ENCODE results near the gene RGS19.

RGS19 gene

GRCh38 chr20:64047968-64048401 is 31.3 kb downstream of the RGS19 start:
- no peak for DNase-seq

GRCh38 chr20:64047046-64047389 is 32.3 kb downstream of the RGS19 start:
- no peak for DNase-seq

- peak; percentile 38 for DNase-seq
Measured at GRCh38 chr20:64045346-64046011, 33.8 kb downstream of the RGS19 start.

DNA sequence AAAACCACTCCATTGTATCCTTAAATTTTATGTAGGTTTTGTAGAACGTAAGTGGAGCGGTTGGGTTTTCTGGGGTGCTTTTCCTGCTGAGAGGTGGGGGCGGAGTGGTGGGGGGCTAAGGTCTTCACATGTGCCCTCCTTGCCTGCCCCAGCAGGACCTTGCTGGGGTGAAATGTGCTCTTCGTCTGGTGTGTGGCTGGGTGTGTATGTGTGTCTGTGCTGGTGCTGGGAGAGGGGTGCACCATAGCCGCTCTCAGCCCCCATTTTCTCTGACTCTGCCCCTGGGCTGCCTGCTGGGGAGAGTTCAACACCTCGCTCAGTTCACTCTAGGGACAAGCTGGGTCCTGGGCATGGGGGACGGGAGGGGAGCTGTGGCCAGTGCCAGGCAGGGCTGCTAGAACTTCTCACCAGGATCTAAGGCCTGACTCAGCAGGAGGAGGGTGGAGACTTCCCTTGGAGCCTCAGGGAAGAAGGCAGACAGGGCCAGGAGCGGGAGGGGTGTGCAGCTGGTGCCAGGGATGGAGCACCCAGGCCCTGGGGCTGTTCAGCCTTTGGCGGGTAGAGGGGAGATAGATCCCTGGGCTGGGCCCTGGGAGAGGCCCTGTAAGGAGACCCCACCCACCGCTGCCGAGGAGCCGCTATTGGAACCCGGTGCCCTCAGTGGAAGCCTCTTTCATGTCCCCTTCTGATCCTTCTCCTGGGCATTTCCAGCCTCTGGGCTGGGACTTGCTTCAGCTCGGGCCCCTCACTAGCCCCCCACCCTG is 34.7 kb downstream of the RGS19 start:
- DNase-seq = peak; percentile 41

GRCh38 chr20:64043768-64044167 is 35.5 kb downstream of the RGS19 start:
- no peak for DNase-seq

GRCh38 chr20:64042054-64042781 is 37.1 kb downstream of the RGS19 start:
- no peak for DNase-seq

DNA sequence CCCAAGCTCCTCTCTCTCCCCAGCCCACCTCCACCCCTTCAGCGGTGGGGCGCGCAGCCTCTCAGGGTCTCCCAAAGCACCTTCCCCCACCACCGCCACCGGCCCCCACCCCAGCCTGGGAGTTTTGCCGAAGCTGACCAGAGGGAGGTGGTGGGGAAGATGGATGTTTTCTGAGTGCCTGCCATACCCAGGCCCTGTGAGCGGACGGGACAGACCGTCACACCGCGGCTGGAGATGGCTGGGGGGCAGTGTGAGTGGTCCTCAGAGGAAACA is 37.6 kb downstream of the RGS19 start:
- no peak for DNase-seq

GRCh38 chr20:64041040-64041780 is 38.1 kb downstream of the RGS19 start:
- DNase-seq = peak; percentile 23

DNA sequence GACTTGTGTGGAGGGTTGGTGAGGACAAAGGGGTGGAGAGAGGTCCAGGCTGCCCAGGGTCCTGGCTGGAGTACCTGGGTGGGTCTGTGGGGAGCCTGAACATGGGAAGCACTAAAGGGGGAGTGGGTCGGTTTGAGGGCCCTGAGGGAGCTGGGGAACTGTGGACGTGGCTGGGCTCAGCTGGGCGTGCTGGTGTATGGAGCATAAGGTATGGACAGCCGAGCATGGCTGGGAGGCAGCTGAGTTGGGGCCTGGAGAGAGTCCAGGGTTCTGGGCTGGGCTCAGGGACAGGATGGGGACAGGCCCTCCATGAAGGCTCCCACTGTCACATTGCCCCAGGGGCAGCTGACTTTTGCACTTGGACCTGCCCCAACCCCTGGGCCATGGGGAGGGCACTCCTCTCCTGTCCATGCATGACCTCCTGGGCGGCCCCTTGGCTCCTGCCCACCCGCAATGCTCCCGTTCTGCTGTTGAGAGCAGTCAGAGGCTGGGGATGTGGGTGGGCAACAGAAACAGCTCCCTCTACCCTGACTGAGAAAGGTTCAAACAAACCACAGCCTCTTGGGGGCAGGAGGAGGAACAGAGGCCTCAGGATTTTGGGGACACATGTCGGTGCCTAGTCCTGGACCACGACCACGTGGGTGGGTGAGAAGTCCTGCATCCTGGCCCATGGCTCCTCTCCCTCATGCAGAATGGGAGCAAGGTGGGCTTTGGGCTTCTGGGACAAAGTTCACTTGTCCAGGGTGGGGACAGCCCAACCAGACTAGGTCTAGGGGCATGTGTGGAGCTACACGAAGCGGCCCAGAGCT is 38.9 kb downstream of the RGS19 start:
- peak; percentile 29 for DNase-seq

DNA sequence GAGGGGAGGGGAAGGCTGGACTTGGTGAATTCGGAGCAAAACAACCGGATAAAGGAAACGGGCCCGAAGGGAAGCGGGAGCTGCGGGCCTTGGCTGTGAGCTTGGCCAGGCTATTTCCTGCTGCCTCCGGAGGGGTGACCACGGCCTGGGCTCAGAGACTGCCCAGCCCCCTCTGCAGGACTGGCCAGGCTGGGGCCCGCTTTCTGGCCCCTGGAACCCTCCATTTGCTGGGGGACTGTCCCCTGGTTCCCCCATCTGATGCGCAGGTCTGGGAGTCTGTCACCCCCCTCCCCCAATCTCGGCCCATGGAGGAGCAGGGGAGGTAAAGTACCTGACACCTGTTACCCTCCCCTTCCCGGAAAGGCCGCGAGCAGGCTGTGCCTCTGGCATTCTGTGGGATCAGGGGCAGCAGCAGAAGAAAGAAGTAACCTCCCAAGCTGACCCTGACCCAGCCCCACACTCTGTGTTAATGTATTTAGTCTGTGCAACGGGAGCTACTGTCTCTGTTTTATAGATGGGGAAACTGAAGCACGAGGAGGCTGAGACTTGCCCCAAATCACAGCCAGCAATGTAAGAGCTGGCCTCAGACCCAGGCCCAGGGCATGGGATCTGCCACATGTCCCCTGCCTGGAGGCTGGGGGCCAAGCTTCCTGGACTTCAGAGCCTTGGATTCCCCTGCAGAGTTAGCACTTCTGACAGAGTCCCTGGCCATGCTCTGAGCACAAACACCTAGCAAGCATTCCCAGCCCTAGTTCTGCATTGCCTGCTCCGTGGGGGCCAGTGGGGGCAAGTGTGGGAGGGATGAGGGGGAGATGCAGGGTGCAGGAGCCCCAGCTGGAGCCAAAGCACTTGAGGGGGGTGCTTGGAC is 39.8 kb downstream of the RGS19 start:
- peak; percentile 9 for DNase-seq

GRCh38 chr20:64038565-64039292 is 40.6 kb downstream of the RGS19 start:
- peak; percentile 77 for DNase-seq

DNA sequence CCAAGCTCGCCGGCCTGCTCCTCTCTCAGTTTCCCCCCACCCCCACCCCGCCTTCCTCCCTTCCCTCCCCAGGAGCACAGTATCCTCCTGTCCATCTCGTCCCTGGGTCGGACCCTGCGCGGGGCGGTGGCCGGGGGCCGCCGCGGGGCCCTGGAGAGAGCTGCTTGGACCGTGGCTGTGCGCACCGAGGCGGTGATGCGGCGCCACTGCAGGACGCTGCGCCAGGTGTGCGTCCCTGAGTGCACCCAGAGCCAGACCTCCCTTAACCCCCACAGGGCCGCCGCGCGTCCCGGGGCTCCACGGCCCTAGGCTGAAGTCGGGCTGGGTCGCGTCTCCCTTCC is 41.1 kb downstream of the RGS19 start:
- DNase-seq = peak; percentile 41

DNA sequence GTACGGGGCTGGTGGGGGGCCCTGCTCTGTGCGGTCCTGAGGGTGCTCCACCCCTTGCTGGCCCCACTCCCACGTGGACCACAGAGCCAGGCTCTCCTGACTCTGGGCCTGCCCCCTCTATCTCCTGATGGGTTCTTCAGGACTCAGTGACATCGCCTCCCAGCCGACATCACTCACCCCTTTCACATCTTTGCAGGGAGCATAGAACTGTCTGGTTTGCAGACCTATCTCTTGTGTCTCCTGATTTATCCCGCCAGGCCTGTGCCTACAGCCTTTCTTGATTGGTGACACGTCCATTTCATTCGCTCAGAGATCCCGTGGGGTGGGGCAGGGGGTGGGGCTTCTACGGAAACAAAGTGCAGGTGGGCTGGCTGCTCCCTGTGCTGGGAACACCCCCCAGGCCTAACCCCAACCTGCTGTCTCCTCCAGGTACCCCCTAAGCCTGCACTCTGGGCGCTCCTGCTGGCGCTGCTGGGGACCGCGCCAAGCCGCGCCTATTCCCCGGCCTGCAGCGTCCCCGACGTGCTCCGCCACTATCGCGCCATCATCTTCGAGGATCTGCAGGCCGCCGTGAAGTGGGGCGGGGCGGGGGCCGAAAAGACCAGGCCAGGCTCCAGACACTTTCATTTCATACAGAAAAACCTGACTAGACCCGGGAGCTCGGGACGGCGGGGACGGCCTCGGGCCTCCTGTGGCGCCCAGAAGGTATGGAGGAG is 41.7 kb downstream of the RGS19 start:
- peak; percentile 37 for DNase-seq

DNA sequence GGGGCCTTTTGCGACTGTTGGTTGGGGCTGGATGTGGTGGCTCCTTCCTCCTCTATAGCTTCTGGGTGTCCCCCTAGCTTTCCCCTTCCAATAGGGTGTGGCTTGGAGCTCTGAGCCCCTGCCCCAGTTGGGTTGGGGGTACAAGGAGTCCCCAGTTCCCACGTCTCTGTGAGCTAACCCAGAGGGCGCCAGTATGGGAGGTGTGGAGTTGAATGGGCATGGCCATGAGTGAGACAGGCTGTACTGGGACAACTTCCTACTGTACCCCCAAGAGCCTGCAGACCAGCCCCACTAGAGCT is 42.2 kb downstream of the RGS19 start:
- DNase-seq = no peak

DNA sequence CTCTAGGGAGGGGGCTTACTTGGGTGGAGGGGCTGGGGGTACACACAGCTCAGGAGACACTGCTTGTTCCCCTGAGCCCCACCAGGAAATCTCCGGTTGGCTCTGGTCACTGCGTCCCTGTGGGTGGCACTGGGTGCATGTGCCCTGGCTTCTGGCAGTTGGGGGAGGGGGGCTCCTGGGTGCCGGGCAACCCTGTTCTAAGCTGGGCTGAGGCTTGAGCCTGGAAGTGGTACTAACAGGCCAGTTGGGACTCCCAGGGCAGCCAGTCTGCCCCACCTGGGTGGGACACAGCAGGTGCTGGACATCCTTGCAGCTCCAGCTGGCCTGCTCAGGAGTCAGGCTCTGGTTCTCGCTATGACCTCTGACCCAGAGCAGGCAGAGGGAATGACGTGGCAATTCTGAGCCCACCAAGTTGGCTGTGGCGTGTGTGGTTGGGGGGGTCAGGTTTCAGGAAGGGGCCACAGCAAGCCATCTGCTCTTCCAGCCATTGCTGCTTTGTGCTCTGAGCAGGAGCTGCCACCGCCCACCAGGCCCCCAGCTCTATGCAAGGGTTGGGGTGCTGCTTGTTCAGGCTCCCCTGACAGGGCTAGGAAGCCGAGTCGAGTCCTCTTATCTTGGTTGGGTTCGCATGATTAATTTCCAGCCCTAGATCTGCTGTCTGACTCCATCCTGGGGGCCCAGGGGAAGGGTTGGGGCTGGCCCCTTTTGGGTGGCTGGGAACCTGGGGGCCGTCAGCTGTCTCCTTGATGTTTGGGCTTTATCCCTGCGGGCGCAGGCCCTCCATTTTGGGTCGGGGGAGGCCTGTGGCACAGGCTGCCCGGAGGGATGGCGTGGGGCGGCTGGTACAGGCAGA is 42.7 kb downstream of the RGS19 start:
- no peak for DNase-seq

DNA sequence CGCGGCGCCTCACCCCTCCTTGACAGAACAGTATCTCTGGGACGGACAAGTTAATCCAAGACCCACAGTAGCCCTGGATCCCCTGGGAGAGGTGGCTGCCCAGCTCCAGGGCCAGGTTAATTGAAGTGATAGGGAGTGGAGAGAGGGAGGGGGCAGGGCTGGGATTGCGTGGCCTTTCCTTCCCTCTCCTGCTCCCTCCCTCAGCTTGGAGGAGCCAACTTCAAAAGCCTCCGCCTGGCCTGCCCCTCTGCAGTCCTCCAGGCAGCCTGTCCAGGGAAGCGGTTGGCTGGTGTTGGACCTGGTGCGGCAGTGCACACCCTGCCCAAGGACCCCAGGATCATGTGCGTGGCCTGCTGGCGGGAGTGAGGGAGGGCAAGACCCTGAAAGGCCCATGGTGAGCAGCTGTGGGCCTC is 43.4 kb downstream of the RGS19 start, which contains the start of gene C20orf204:
C20orf204 (plus strand) TSS at position 250 of the 413 bp plus-strand sequence; CDS start at position 392, 142 bp downstream.
- peak; percentile 32 for DNase-seq

DNA sequence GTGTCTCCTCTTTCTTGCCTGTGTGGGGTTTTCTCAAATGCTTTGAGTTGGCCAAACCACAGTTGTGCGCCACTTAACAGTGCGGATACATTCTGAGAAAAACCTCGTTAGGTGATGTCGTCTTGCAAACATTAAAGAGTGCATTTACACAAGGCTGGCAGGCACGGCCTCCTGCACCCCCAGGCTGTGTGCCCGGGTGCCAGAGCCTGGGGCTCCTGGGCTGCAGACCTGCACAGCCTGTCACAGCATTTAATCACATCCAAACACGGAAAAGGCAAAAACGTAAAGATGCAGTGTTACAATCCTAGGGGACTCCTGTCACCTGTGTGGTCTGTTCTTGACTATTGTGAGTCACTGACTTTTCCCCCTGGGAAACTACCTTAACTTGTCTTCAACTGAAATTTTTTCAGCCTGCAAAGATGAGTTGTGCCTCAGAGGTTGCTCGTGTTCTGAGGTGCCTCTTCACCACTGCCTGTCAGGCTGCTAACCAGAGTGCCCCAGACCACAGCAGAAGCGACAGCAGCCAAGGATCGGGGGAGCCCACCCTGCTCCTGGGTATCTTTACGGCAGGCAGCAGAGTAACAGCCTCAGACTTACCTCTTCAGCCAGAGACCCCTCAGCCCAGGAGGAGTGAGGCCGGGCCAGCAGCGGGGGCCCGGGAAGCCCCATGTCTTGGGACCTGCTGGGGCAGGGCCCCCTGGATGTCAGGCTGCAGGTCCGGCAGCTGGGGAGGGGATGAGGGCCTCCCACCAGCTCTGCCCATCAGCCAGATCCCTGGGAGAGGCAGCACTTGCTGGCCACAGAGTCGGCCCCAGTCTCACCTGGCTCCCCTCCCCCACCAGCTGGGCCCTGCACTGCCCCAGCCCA is 44.0 kb downstream of the RGS19 start:
- DNase-seq = no peak

DNA sequence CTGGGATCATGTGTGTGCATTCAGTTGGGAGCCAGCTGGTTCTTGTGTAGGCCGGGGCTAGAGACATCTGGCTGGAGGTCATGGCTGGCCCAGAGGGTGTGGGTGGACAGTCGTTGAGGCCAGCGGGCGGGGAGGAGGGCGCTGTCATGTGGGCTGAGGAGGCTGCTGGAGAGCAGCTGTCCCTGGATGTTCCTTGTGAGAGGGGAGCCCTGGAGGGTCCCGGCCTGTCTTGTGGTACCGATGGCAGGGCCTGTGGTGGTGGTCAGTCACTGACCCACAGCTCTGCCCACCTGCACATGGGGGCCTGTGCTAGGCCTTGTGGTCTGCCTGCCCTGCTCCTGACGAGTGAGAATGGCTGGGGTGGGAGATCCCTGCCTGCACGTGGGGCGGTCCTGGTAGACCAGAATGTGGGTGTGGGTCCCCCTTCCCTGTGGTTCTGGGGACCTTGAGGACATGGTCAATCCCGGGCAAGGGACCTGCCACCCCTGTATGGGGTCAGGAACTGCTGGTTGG is 45.3 kb downstream of the RGS19 start:
- no peak for DNase-seq

All from left hindlimb (tissue), 1 donor.